Mucosa of descending colon (tissue), 3 donors: ENCODE data around the gene RIMS3. TPM values are rescaled to one million over a fixed set of nuclear protein-coding genes. Genes with fewer than 3 reads are reported as not detected.

Experiments used
- ATAC-seq: fragments of 200-7000 bp; cut with Tn5 transposase; one replicate; pipeline ENCODE4 v1.9.1; 2020; ENCODE audit warnings: mild to moderate bottlenecking, moderate library complexity
- DNase-seq, 3 donors: peaks; one replicate each; pipeline ENCODE4 v3.0.0-alpha.2; 2020
- H3K36me3 ChIP-seq: fragments of 200-600 bp; one replicate; pipeline ENCODE4 v1.8.0; 2021; ENCODE audit warnings: low read depth, mild to moderate bottlenecking
- H3K4me1 ChIP-seq: fragments of 200-600 bp; one replicate; pipeline ENCODE4 v1.8.0; 2021; ENCODE audit warnings: low read depth, mild to moderate bottlenecking
- H3K4me3 ChIP-seq: fragments of 200-600 bp; one replicate; pipeline ENCODE4 v1.8.0; 2021; ENCODE audit warnings: mild to moderate bottlenecking
- H3K9me3 ChIP-seq: fragments of 200-600 bp; one replicate; pipeline ENCODE4 v1.8.0; 2021; ENCODE audit warnings: mild to moderate bottlenecking
- intact Hi-C, 2 donors: fragments of 100-400 bp; cut with DNase I in 1 of 2; cut with micrococcal nuclease in 1 of 2; formaldehyde crosslinking; loops; one replicate each; pipeline versions ENCODE4 v1.11.0 to v1.11.1; 2022; cut with DNase I, micrococcal nuclease
- total RNA-seq, 3 donors: library from RNA; stranded (reverse); fragmentation: NEBNext Ultra II Directional in 2 of 3; extraction: Animal tissue kit (Norgen Biotek cat#: 25700) in 2 of 3; gene quantifications; one replicate each; pipeline versions ENCODE4 v1.2.1 to v1.2.4, GENCODE V29; 2021 to 2023
- TF ChIP-seq, protein P1 (sequence below): fragments of 200-600 bp; IDR thresholded peaks from one replicate; pipeline ENCODE4 v1.8.0; 2022; ENCODE audit warnings: antibody characterized with exemption, mild to moderate bottlenecking
- donor health status: DM: no; HTN: no; CAD: no; lungs with moderate emphysema.
- donor health status: DM: no; HTN: no; CAD: no.
- donor health status: DM: no; HTN: yes; CAD: no.

RIMS3 gene
- total RNA-seq, 3 donors from 2014 or later = 6.9 to 23.3 (median 11.9) TPM

DNA sequence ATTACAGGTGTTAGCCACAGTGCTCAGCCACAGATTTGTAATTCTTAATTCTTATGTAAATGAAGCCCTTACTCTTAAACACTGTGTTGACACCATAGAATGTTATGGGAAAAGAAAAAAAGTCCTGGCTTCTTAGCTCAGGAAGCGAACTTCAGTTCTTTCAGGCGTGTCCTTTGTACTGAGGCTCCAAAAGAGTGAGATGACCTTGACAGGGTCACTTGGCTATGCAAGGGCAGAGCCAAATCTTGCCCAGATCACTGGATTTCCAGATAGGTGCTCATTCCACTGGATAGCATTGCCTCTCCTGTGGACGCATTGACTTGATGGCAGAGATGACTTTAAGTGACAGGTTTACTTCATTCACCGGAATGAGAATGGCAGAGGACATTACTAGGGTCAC lies 30.8 kb upstream of the RIMS3 start:
- DNase-seq (no peak), ATAC-seq (no peak)
- Histone ChIP-seq H3K36me3 (no peaks in the 10 kb centered on the region), H3K4me3 (no peak overlapping the region), H3K9me3 (no peaks in the 10 kb centered on the region), H3K4me1 (peaks cover 25% of the 10 kb centered on the region)
- intact Hi-C loops = no loop called here
- TF ChIP-seq, protein P1, sequence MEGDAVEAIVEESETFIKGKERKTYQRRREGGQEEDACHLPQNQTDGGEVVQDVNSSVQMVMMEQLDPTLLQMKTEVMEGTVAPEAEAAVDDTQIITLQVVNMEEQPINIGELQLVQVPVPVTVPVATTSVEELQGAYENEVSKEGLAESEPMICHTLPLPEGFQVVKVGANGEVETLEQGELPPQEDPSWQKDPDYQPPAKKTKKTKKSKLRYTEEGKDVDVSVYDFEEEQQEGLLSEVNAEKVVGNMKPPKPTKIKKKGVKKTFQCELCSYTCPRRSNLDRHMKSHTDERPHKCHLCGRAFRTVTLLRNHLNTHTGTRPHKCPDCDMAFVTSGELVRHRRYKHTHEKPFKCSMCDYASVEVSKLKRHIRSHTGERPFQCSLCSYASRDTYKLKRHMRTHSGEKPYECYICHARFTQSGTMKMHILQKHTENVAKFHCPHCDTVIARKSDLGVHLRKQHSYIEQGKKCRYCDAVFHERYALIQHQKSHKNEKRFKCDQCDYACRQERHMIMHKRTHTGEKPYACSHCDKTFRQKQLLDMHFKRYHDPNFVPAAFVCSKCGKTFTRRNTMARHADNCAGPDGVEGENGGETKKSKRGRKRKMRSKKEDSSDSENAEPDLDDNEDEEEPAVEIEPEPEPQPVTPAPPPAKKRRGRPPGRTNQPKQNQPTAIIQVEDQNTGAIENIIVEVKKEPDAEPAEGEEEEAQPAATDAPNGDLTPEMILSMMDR = no peak

- DNase-seq (no peak), ATAC-seq (no peak)
- no peaks in the 10 kb centered on the region for H3K9me3 ChIP-seq
- intact Hi-C loops = no loop called here
- no peak overlapping the region for H3K4me3 ChIP-seq
- H3K36me3 ChIP-seq = no peaks in the 10 kb centered on the region
- H3K4me1 ChIP-seq = peaks cover 31% of the 10 kb centered on the region
- TF ChIP-seq, protein P1 = no peak
Observed at GRCh38 chr1:40694353-40694874, 28.9 kb upstream of the RIMS3 start.

- DNase-seq = no peak
- no peak for ATAC-seq
- intact Hi-C loops = no loop called here
- H3K4me1 ChIP-seq = peaks cover 31% of the 10 kb centered on the region
- no peaks in the 10 kb centered on the region for H3K36me3 ChIP-seq
- H3K9me3 ChIP-seq = no peaks in the 10 kb centered on the region
- TF ChIP-seq, protein P1 = no peak
- no peak overlapping the region for H3K4me3 ChIP-seq
Observed at GRCh38 chr1:40693425-40693824, 27.9 kb upstream of the RIMS3 start.

DNA sequence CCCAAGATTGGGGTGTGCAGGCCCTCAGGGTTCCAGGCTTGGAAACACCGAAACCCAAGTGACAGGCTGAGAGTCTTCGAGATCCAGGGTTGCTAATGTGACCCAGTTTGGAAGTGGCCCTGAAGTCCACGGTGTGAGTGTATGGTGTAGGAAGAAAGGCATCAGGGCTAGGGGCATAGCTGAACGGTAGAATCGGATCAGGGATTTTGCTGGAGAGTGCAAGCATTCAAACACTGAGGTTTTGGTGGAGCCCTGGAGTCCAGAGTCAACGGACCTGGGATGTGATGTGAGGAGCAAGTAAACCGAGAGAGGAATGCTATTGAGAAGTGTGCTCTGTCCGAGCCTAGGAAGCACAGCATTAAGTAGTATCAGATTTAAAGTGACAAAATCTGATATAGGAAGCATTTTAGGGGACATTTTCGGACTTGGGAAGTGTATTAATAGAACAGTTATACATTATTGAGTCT lies 27.0 kb upstream of the RIMS3 start:
- TF ChIP-seq, protein P1 = no peak
- H3K4me1 ChIP-seq = peaks cover 31% of the 10 kb centered on the region
- H3K4me3 ChIP-seq = peak overlapping the region; percentile 88
- ATAC-seq (peak; percentile 2), DNase-seq (no peak)
- intact Hi-C loops = no loop called here
- no peaks in the 10 kb centered on the region for H3K9me3 ChIP-seq
- no peaks in the 10 kb centered on the region for H3K36me3 ChIP-seq

GRCh38 chr1:40691538-40692428 lies 26.3 kb upstream of the RIMS3 start, which contains the start of gene NFYC:
TSS of gene NFYC (plus strand) at chr1:40691704. CDS start at chr1:40738844, 47,140 bp downstream.
- TF ChIP-seq, protein P1 = no peak
- peak; percentile 95 to 99 (median 97) for DNase-seq
- Histone ChIP-seq H3K36me3 (no peaks in the 10 kb centered on the region), H3K4me3 (peak within 1 kb of the TSS; percentile 88), H3K4me1 (peaks cover 24% of the 10 kb centered on the region), H3K9me3 (no peaks in the 10 kb centered on the region)
- peak; percentile 94 for ATAC-seq
- intact Hi-C loops = no loop called here
